ENCODE measurements around the gene IRF5.

IRF5 gene

GRCh38 chr7:128993419-128993818, 55.7 kb downstream of the IRF5 start:
- no peaks in the 10 kb centered on the region for H3K9me3 ChIP-seq (ENCODE audit: control insufficient read depth, insufficient read depth, low read depth, low read length)
- POLR2A ChIA-PET, result no interaction called here
- peaks cover 20 to 31% of the 10 kb centered on the region in 2 experiments for H3K36me3 ChIP-seq (ENCODE audit: control insufficient read depth in 2 of 2, insufficient read depth in 1 of 2, low read length in 2 of 2)
- CTCF ChIA-PET, result interaction anchor here (0.6 to 0.8 kb wide), 2 partner anchors 28 to 98 kb away, joined by 4 to 5 read pairs; no protein-coding TSS in a partner anchor
- no peaks in the 10 kb centered on the region for H3K4me1 ChIP-seq (ENCODE audit: control insufficient read depth, insufficient read depth, low read length)
- no peak overlapping the region for H3K4me3 ChIP-seq (ENCODE audit: low read depth, low read length)
- H3K27ac ChIP-seq (ENCODE audit: extremely low read depth, low read depth, low read length), result no peak overlapping the region
- no peak for TF ChIP-seq ZBTB44 (tag by site-specific recombination; IDR thresholded peaks at IDR 0.05)
- TF ChIP-seq ZBTB17 (tag by site-specific recombination; IDR thresholded peaks at IDR 0.05), result 0 out of 2 replicates have a peak, but pooled peaks have one; percentile 22
- TF ChIP-seq ZNF398 (tag by site-specific recombination; IDR thresholded peaks at IDR 0.05), result no peak
- no peak for TF ChIP-seq TSHZ1 (tag by site-specific recombination; IDR thresholded peaks at IDR 0.05; ENCODE audit: borderline replicate concordance)
- no peak for TF ChIP-seq ZNF354C (tag by site-specific recombination; IDR thresholded peaks at IDR 0.05; ENCODE audit: borderline replicate concordance, low read depth)
- no peak for TF ChIP-seq PRDM10 (tag by site-specific recombination; IDR thresholded peaks at IDR 0.05)
- TF ChIP-seq EGR2 (tag by site-specific recombination; IDR thresholded peaks at IDR 0.05; ENCODE audit: low read depth), result no peak
- TF ChIP-seq TCF7L2 (IDR thresholded peaks at IDR 0.05; ENCODE audit: borderline replicate concordance, low read depth, low read length), result no peak
- no peak for TF ChIP-seq ZNF600 (tag by site-specific recombination; IDR thresholded peaks at IDR 0.05)
- 0 out of 2 replicates have a peak, but pooled peaks have one; percentile 8 for TF ChIP-seq PRDM6 (tag by site-specific recombination; IDR thresholded peaks at IDR 0.05)
- TF ChIP-seq ZNF610 (tag by site-specific recombination; IDR thresholded peaks at IDR 0.05; ENCODE audit: borderline replicate concordance), result no peak
- peak; percentile 67 for TF ChIP-seq ZSCAN30 (tag by site-specific recombination; IDR thresholded peaks at IDR 0.05)
- TF ChIP-seq ZNF664 (tag by site-specific recombination; IDR thresholded peaks at IDR 0.05), result peak; percentile 65; the same call in 1 of the 2 replicates
- no peak for TF ChIP-seq ZNF560 (tag by site-specific recombination; IDR thresholded peaks at IDR 0.05; ENCODE audit: borderline replicate concordance)
- TF ChIP-seq ZNF132 (tag by site-specific recombination; IDR thresholded peaks at IDR 0.05; ENCODE audit: borderline replicate concordance), result no peak
- TF ChIP-seq SETDB1 (IDR thresholded peaks at IDR 0.05; ENCODE audit: insufficient read length, low read length), result no peak
- TF ChIP-seq ZNF404 (tag by site-specific recombination; IDR thresholded peaks at IDR 0.05), result no peak
- no peak for TF ChIP-seq ZNF266 (tag by site-specific recombination; IDR thresholded peaks at IDR 0.05; ENCODE audit: low read depth)
- TF ChIP-seq MYNN (tag by site-specific recombination; IDR thresholded peaks at IDR 0.05; ENCODE audit: borderline replicate concordance), result no peak
- no peak for TF ChIP-seq HOXC10 (CRISPR knock-in tag; IDR thresholded peaks at IDR 0.05)
- TF ChIP-seq OSR2 (tag by site-specific recombination; IDR thresholded peaks at IDR 0.05), result peak; percentile 22; the same call in 1 of the 2 replicates
- TF ChIP-seq INSM2 (tag by site-specific recombination; IDR thresholded peaks at IDR 0.05), result no peak

All from HEK293 (cell line).